Measurements from ENCODE around the gene NSL1. TPM values are rescaled to one million over a fixed set of nuclear protein-coding genes. Genes with fewer than 3 reads are reported as not detected.
A peak's percentile ranks its signal among the peaks of the same experiment; 100 is the strongest.
"Not testable (repeated sequence)": the region's sequence is repeated elsewhere in the genome, so short reads cannot be mapped to it uniquely, and the experiment has no call there.

The NSL1 gene
- total RNA-seq, 2 experiments from 2014 or later: 21.2 to 23.7 TPM

DNA sequence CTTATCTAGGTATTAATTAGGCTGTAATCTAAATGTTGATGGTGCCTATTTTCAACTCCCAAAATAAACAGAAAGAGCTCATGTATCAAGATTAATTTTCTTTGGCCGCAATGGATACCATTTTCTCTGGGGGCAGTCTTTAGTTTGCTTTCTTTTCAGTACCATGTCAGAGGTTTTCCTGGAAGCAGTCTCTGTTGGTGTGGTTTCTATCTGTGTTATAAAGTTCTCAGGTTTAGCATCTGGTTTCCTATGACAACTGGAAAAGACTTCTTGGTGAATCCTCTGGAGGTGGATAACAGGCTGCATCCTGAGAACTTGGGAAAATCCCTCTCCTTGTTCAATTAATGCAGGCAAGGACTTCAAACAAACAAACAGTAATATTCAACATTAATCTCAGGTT is 53.2 kb downstream of the NSL1 start:
- H3K4me3 Mint-ChIP-seq: no peak overlapping the region
- H3K4me1 Mint-ChIP-seq (ENCODE audit: low read depth): peaks cover 30% of the 10 kb centered on the region
- intact Hi-C loops (cut with micrococcal nuclease): loop anchor here (1.0 kb wide), 1 partner anchor 17 kb away; no protein-coding TSS in a partner anchor
- peaks cover 10% of the 10 kb centered on the region for H3K9me3 Mint-ChIP-seq
- no peaks in the 10 kb centered on the region for H3K27me3 Mint-ChIP-seq (ENCODE audit: low read depth)
- H3K36me3 Mint-ChIP-seq (ENCODE audit: low read depth): peaks cover 12% of the 10 kb centered on the region
- H3K27ac Mint-ChIP-seq: peak overlapping the region; percentile 47
- CTCF ChIA-PET: interaction anchor here (0.7 to 6.2 kb wide), 4 partner anchors 11 to 73 kb away, joined by 3 to 44 read pairs (median 5); no protein-coding TSS in a partner anchor
- DNase-seq: no peak

DNA sequence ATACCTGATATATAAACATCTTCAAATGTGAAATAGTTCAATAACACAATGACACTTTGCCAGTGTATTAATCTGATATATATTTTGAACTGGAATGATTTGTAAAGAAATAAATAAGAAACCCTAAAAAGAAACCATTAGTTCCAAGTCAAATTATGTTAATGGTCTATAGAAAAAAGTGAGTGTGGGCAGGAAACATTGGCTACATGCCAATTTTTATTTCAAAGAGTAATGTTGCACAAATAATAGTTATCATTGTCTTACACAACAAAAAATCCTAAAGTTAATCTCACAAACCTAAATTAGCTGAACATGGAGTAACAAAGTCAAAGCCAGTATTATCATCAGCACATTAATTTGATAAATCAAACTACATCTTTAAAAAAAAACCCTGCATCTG is 54.0 kb downstream of the NSL1 start:
- Mint-ChIP-seq H3K27me3 (ENCODE audit: low read depth) (no peaks in the 10 kb centered on the region), H3K9me3 (peaks cover 10% of the 10 kb centered on the region), H3K36me3 (ENCODE audit: low read depth) (peaks cover 12% of the 10 kb centered on the region), H3K4me3 (no peak overlapping the region), H3K4me1 (ENCODE audit: low read depth) (peaks cover 27% of the 10 kb centered on the region), H3K27ac (no peak overlapping the region)
- CTCF ChIA-PET: interaction anchor here (0.7 to 6.2 kb wide), 3 partner anchors 10 to 72 kb away, joined by 3 to 44 read pairs (median 7); no protein-coding TSS in a partner anchor
- intact Hi-C loops (cut with micrococcal nuclease): no loop called here
- no peak for DNase-seq

DNA sequence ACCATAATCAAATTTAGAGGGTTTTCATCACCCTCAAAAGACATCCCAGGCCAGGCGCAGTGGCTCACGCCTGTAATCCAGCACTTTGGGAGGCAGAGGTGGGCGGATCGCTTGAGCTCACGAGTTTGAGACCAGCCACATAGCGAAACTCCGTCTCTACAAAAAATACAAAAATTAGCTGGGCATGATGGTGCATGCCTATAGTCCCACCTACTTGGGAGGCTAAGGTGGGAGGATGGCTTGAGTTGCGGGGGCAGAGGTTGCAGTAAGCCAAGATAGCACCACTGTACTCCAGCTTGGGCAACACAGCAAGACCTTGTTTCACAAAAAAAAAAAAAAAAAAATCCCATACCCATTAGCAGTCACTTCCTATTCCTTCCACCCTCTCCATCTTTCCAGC is 58.5 kb downstream of the NSL1 start:
- CTCF ChIA-PET: interaction anchor here (0.9 kb wide), 1 partner anchor 16 kb away, joined by 4 read pairs; no protein-coding TSS in a partner anchor

DNA sequence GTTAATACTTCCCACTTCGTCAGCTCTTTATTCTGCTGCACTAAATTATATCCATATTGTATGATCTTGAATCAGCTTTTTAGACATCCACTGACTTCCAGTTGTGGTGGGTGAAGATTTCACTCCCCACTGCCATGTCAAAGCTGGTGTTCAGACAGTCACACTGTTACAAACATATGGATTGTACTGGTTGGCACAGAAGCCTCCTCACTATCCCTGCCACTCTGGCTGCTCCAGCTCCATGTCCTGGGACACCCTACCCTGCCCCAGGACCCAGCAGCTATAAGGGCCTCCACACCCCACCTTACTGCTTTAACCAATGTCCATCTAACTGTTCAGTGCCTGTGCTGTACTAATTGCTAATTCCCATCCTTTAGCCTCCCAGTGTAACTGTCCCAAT is 59.9 kb downstream of the NSL1 start:
- peaks cover 4% of the 10 kb centered on the region for H3K36me3 Mint-ChIP-seq (ENCODE audit: low read depth)
- no peaks in the 10 kb centered on the region for H3K27me3 Mint-ChIP-seq (ENCODE audit: low read depth)
- CTCF ChIA-PET: interaction anchor here (0.7 to 1.0 kb wide), 3 partner anchors 11 to 28 kb away, joined by 3 to 4 read pairs (median 4); no protein-coding TSS in a partner anchor
- no peak overlapping the region for H3K27ac Mint-ChIP-seq
- no peak for DNase-seq
- H3K4me3 Mint-ChIP-seq: no peak overlapping the region
- peaks cover 14% of the 10 kb centered on the region for H3K4me1 Mint-ChIP-seq (ENCODE audit: low read depth)
- H3K9me3 Mint-ChIP-seq: no peaks in the 10 kb centered on the region
- intact Hi-C loops (cut with micrococcal nuclease): no loop called here

More for the DNA sequence above, 58.5 kb downstream of the NSL1 start:
- Mint-ChIP-seq H3K36me3 (ENCODE audit: low read depth) (peaks cover 4% of the 10 kb centered on the region), H3K27me3 (ENCODE audit: low read depth) (no peaks in the 10 kb centered on the region), H3K27ac (no peak overlapping the region), H3K9me3 (no peaks in the 10 kb centered on the region), H3K4me3 (no peak overlapping the region), H3K4me1 (ENCODE audit: low read depth) (peaks cover 15% of the 10 kb centered on the region)
- DNase-seq: no peak
- intact Hi-C loops (cut with micrococcal nuclease): no loop called here

DNA sequence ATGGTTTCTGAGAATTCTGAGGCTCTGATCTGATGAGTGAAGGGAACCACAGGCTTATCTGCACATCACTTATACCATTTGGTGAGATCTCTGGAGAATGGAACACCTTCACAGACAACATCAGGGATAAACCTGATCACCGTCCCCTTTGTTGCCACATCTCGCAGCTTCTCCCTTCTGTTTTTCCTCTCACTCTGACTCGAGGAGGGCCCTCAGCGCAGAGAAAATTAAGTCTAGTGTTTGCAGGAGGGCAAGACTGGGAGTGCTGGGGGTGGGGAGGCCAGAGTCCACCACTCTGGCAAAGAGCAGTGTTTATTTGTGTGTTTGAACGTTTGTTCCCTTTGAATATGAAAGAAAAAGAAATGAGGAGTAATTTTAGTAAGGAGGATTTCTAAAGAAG is 63.0 kb downstream of the NSL1 start:
- H3K4me1 Mint-ChIP-seq (ENCODE audit: low read depth): peaks cover 14% of the 10 kb centered on the region
- CTCF ChIA-PET: interaction anchor here (0.6 kb wide), 1 partner anchor 28 kb away, joined by 3 read pairs; no protein-coding TSS in a partner anchor
- intact Hi-C loops (cut with micrococcal nuclease): no loop called here

DNA sequence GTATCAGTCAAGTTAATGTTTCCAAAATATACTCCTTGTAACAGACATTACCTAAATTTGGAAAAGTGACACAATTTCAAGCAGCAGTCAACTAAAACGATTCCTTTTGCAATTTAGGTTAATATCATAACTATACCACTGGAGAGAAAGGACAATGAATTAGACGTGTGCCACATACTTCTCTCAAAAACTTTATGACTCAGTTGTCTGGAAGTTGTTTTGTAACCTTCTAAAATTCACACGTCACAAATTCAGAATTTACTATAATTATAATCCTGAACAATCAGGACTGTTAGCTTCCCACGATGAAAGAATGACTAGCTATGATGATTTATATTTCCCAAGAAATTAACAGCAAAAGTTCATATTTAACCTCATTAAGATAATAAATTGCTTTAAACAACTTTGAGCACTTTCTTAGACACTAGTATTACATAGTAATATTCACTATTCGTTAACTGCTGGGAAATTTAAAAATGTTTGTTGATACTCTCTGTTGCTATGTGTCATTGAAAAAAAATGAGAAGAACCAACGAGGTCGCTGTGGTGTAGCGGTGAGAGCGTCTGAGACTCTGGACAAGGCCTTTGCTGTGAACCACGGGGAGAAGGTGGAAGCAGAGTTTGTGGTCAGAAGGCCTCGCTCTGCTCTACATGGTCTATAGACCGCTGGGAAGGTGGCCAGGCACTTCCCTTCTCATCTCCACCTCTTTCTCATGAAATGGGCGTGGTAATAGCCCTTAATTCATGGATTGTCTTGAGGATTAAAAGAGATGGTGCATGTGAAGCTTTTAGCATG is 64.0 kb downstream of the NSL1 start:
- no peak overlapping the region for H3K27ac Mint-ChIP-seq
- intact Hi-C loops (cut with micrococcal nuclease): no loop called here
- H3K4me3 Mint-ChIP-seq: no peak overlapping the region
- peaks cover 17% of the 10 kb centered on the region for H3K4me1 Mint-ChIP-seq (ENCODE audit: low read depth)
- peaks cover 2% of the 10 kb centered on the region for H3K9me3 Mint-ChIP-seq
- H3K36me3 Mint-ChIP-seq (ENCODE audit: low read depth): peaks cover 22% of the 10 kb centered on the region
- no peak for DNase-seq
- CTCF ChIA-PET: interaction anchor here (1.0 to 1.1 kb wide), 2 partner anchors 10 to 22 kb away, joined by 3 to 4 read pairs; no protein-coding TSS in a partner anchor
- no peaks in the 10 kb centered on the region for H3K27me3 Mint-ChIP-seq (ENCODE audit: low read depth)

More for the DNA sequence above, 63.0 kb downstream of the NSL1 start:
- peaks cover 2% of the 10 kb centered on the region for H3K9me3 Mint-ChIP-seq
- peaks cover 17% of the 10 kb centered on the region for H3K36me3 Mint-ChIP-seq (ENCODE audit: low read depth)
- H3K4me3 Mint-ChIP-seq: no peak overlapping the region
- no peaks in the 10 kb centered on the region for H3K27me3 Mint-ChIP-seq (ENCODE audit: low read depth)
- no peak for DNase-seq
- peak overlapping the region; percentile 18 for H3K27ac Mint-ChIP-seq

DNA sequence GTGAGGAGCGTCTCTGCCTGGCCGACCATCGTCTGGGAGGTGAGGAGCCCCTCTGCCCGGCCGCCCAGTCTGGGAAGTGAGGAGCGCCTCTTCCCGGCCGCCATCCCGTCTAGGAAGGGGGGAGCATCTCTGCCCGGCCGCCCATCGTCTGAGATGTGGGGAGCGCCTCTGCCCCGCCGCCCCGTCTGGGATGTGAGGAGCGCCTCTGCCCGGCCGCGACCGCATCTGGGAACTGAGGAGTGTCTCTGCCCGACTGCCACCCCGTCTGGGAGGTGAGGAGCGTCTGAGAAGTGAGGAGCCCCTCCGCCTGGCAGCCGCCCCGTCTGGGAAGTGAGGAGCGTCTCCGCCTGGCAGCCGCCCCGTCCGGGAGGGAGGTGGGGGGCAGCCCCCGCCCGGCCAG is 66.9 kb downstream of the NSL1 start:
- intact Hi-C loops (cut with micrococcal nuclease); H3K4me3 Mint-ChIP-seq; DNase-seq; H3K27me3 Mint-ChIP-seq (ENCODE audit: low read depth); H3K9me3 Mint-ChIP-seq; H3K27ac Mint-ChIP-seq; CTCF ChIA-PET: not testable (repeated sequence)
- Mint-ChIP-seq H3K4me1 (ENCODE audit: low read depth) (peaks cover 34% of the 10 kb centered on the region), H3K36me3 (ENCODE audit: low read depth) (peaks cover 21% of the 10 kb centered on the region)

DNA sequence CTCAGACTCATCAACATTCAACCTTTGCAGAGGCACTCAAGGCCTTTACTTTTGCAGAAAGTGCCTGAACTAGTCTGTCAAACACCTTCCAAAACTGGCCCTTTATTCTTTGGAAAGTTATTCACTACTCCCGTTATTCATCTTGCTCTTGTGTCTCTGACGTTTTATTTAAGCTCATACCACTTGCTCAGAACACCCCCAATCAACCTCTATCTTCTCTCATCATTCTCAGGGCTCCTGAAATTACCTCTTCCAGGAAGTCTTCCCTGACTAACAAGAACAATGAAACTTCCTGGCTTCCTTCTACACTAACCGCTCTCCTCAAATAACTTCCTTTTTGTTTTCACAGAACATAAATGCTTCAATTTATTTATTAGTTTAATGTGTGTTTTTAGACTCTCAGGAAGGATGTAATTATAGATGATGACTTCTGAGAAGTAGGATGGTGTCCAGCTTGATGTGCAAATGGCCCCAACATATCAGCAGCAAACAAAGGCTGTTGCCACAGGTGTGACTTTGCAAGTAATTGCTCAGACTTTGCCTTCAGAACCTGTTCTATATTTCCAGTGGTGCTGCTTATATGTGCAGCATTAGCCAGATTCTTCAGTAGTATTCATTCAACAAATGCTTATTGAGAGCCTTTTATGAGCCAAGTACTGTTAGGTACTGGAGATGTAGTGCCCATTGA is 69.2 kb downstream of the NSL1 start:
- no peak for DNase-seq
- Mint-ChIP-seq H3K27ac (no peak overlapping the region), H3K36me3 (ENCODE audit: low read depth) (peaks cover 18% of the 10 kb centered on the region), H3K4me1 (ENCODE audit: low read depth) (peaks cover 20% of the 10 kb centered on the region), H3K9me3 (peaks cover 2% of the 10 kb centered on the region), H3K4me3 (no peak overlapping the region), H3K27me3 (ENCODE audit: low read depth) (no peaks in the 10 kb centered on the region)
- CTCF ChIA-PET: interaction anchor here (0.6 to 1.9 kb wide), 11 partner anchors 21 to 264 kb away, joined by 3 to 7 read pairs (median 3); no protein-coding TSS in a partner anchor
- intact Hi-C loops (cut with micrococcal nuclease): no loop called here

DNA sequence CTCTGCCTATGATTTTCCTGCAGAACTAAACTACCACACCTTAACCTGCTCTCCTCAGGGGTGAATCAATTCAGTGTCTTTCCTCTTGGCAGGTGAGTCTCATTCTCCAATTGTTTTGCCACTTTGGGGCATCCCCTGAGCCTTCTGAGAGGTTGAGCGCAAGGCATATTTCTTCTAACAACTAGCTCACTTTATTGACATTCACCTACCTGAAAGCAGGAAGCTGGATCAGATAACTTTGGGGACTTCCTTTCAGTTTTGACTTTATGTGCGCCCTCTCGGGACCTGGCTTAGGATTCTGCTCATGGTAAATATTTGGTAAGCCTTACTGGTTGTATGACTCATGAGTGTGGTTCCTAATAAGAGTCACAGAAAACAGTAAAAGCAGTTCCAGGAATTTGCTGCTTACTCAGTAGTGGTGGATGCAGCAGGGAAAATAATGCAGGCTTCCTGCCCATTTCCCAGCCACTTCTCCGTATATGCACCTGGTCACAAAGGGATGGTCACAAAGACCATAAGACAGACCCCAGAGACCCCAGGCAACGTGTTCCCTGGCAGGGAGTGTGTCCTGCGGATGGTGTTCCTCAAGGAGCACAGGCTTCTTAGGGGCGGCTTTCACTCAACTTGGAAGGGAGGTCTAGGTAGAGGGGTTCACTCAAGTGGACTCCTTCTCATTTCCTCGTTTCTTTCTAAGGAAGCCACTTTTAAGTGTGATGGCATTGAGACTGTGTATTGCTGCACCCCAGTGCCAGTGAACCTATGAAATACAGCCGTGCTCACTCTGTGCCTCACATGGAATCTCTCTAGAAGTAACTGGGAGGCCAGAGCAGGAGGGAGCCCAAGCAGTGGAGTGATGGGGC is 70.0 kb downstream of the NSL1 start:
- Mint-ChIP-seq H3K4me3 (no peak overlapping the region), H3K27ac (no peak overlapping the region), H3K4me1 (ENCODE audit: low read depth) (peaks cover 20% of the 10 kb centered on the region), H3K27me3 (ENCODE audit: low read depth) (no peaks in the 10 kb centered on the region), H3K36me3 (ENCODE audit: low read depth) (peaks cover 18% of the 10 kb centered on the region), H3K9me3 (peaks cover 2% of the 10 kb centered on the region)
- intact Hi-C loops (cut with micrococcal nuclease): loop anchor here (1.0 kb wide), 6 partner anchors 9 to 786 kb away; no protein-coding TSS in a partner anchor
- peak; percentile 71 for DNase-seq
- CTCF ChIA-PET: interaction anchor here (0.6 to 1.9 kb wide), 11 partner anchors 8 to 263 kb away, joined by 3 to 10 read pairs (median 5); partner anchors contain the start of gene BATF3

DNA sequence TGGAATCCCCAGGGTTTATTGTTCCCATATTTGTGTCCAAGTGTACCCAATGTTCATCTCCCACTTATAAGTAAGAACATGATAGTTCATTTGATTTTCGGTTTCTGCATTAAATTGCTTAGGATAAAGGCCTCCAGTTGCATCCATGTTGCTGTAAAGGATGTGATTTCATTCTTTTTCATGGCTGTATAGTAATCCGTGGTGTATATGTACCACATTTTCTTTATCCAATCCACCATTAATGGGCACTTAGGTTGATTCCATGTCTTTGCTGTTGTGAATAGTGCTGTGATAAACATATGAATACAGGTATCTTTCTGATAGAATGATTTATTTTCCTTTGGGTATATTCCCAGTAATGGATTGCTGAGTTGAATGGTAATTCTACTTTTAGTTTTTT is 71.9 kb downstream of the NSL1 start:
- DNase-seq: no peak
- H3K27me3 Mint-ChIP-seq (ENCODE audit: low read depth): no peaks in the 10 kb centered on the region
- no peak overlapping the region for H3K27ac Mint-ChIP-seq
- H3K36me3 Mint-ChIP-seq (ENCODE audit: low read depth): peaks cover 8% of the 10 kb centered on the region
- CTCF ChIA-PET: no interaction called here
- no peak overlapping the region for H3K4me3 Mint-ChIP-seq
- peaks cover 20% of the 10 kb centered on the region for H3K4me1 Mint-ChIP-seq (ENCODE audit: low read depth)
- no peaks in the 10 kb centered on the region for H3K9me3 Mint-ChIP-seq
- intact Hi-C loops (cut with micrococcal nuclease): no loop called here

DNA sequence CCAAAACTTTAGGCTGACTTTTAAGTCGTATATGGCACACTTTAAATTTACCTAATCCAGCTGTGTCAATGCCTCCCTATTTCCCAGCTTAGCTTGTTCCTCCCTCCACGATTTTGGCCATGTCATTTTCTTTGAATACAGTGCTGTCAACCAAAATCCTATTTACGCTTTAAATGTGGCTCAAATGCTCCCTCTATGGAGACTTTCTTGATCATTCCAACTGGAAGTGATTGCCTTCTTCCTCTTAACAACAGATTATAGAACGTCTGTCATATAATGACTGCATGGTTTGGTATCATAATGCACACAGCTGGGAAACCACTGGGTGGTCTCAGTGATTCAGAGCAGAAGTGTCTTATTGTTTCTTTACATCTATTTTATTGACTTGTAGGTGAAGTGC is 73.1 kb downstream of the NSL1 start:
- Mint-ChIP-seq H3K27me3 (ENCODE audit: low read depth) (no peaks in the 10 kb centered on the region), H3K9me3 (no peaks in the 10 kb centered on the region), H3K4me1 (ENCODE audit: low read depth) (peaks cover 20% of the 10 kb centered on the region), H3K27ac (no peak overlapping the region), H3K4me3 (no peak overlapping the region), H3K36me3 (ENCODE audit: low read depth) (peaks cover 3% of the 10 kb centered on the region)
- CTCF ChIA-PET: interaction anchor here (0.8 to 1.0 kb wide), 3 partner anchors 17 to 262 kb away, joined by 3 to 5 read pairs (median 4); no protein-coding TSS in a partner anchor
- intact Hi-C loops (cut with micrococcal nuclease): no loop called here
- no peak for DNase-seq
